ENCODE data around the gene SIT1.

DNA sequence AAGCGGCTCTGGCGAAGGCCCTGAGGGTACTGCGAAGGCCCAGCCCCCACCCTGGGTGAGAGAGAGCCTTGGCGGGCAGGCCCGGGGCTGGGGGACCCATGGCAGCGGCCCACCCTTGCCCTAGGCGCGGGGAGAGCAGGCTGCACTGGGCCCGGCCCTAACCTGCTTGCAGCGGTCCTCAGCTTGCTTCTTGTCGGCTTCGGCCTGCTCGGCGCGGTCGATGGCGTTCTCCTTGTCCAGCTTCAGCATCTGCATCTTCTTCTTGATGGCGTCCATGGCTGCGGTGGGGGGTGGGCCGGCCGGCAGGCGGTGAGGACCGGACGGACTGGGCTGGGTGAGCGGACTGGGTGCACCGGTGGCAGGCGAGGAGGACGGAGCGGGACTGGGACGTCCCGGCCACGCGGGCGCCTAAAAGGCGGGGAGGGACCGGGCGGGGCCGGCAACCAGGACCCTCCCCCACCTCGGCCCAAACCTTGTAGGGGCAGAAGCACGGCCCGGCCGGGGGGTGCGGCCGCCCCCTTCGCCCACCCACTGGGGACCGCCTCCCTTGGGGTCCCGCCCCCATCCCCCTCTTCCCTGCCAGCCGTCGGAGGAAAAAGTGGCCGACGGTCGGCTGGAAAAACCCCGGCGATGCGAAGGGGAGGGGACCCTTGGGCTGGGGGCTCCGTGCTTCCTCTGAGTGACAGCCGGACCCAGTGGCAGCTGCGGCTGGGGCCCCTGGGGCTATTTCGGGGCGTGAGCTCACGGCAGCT lies 39.0 kb upstream of the SIT1 start, which contains the start of gene TPM2:
- no peak for TF ChIP-seq TAF1 (IDR thresholded peaks at IDR 0.05; ENCODE audit: borderline replicate concordance, insufficient read depth, low read length)
- TF ChIP-seq, protein P1, sequence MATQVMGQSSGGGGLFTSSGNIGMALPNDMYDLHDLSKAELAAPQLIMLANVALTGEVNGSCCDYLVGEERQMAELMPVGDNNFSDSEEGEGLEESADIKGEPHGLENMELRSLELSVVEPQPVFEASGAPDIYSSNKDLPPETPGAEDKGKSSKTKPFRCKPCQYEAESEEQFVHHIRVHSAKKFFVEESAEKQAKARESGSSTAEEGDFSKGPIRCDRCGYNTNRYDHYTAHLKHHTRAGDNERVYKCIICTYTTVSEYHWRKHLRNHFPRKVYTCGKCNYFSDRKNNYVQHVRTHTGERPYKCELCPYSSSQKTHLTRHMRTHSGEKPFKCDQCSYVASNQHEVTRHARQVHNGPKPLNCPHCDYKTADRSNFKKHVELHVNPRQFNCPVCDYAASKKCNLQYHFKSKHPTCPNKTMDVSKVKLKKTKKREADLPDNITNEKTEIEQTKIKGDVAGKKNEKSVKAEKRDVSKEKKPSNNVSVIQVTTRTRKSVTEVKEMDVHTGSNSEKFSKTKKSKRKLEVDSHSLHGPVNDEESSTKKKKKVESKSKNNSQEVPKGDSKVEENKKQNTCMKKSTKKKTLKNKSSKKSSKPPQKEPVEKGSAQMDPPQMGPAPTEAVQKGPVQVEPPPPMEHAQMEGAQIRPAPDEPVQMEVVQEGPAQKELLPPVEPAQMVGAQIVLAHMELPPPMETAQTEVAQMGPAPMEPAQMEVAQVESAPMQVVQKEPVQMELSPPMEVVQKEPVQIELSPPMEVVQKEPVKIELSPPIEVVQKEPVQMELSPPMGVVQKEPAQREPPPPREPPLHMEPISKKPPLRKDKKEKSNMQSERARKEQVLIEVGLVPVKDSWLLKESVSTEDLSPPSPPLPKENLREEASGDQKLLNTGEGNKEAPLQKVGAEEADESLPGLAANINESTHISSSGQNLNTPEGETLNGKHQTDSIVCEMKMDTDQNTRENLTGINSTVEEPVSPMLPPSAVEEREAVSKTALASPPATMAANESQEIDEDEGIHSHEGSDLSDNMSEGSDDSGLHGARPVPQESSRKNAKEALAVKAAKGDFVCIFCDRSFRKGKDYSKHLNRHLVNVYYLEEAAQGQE (IDR thresholded peaks at IDR 0.05; ENCODE audit: insufficient read depth in 1 of 2, low read depth in 2 of 2, low read length in 2 of 2): no peak
- TF ChIP-seq SIN3A (IDR thresholded peaks at IDR 0.05; ENCODE audit: borderline replicate concordance, insufficient read depth, low read length): no peak
